Right renal pelvis (tissue), 4 donors: Measurements from ENCODE around the gene FHIT. TPM values are rescaled to one million over a fixed set of nuclear protein-coding genes. Genes with fewer than 3 reads are reported as not detected.

ENCODE experiments used
- DNase-seq, 4 donors: peaks; one replicate each; pipeline ENCODE4 v3.0.0-alpha.2; 2013; ENCODE audit warnings: low read depth in 4 of 4, low spot score in 3 of 4, missing footprints in 1 of 4
- polyA plus RNA-seq, 4 donors: library from polyadenylated mRNA; unstranded; fragments of 120-200 nt; gene quantifications; one replicate each; pipeline ENCODE4 v1.2.1, GENCODE V29; 2013; ENCODE audit not compliant: insufficient read length in 4 of 4

Gene FHIT
- polyA plus RNA-seq, 4 donors: 24.5 to 27.4 (median 26.6) TPM

DNA sequence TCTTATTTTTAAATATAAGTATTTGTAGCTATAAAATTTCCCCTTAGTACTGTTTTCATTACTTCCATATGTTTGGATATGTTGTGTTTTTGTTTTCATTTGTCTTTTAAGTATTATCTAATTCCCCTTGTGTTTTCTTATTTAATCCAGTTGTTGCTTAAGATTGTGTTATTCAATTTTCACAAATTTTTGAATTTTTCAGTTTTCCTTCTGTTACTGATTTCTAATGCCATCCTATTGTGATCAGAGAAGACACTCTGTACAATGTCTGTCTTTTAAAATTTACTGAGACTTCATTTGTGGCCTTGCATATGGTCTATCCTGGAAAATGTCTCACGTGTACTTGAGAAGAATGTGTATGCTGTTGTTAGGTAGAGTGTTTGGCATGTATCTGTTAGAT, 1405.9 kb downstream of the FHIT start:
- DNase-seq: no peak

DNA sequence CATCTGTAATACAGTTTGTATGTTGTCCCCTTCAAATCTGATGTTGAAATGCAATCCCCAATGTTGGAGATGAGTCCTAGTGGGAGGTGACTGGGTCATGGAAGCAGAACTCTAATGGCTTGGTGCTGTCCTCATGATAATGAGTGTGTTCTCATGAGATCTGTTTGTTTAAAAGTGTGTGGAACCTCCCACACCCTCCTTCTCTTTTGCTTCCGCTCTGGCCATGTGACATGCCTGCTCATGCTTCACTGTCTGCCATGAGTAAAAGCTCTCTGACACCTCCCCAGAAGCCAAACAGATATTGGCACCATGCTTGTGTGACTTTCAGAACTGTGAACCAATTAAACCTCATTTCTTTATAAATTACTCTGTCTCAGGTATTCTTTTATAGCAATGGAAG, 1407.4 kb downstream of the FHIT start:
- no peak for DNase-seq

DNA sequence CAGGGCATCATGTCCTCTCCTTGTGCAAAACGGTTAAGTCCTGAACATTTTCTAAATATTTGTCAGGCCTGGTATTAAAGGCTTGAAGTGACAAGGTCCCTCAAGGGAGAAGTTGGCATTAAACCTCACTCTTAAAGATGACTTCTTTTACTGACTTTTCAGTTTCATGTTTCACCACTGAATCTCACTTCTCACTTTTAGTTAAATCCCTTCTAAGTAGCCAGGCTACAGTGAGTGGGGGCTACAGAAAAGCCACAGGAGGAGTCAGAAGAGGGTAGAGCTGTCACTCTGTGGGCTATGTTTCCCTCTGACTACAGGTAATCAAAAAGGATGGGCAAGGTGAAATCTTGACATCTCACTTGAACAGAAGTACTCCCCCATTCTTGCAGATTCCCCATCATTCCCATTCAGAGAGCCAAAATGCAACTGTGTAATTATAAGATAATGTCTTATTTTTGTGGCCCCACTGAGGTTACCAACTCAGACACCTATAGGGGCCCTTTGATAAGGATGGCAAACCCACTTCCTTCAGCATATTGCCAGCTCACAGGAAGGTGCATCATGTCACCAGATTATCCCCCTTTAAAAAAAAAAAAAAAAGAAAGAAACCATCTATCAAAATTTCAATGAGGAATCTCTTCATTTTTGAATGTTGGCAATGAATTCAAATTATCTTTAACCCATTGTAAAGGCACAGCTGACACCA, 1411.3 kb downstream of the FHIT start:
- no peak for DNase-seq

DNA sequence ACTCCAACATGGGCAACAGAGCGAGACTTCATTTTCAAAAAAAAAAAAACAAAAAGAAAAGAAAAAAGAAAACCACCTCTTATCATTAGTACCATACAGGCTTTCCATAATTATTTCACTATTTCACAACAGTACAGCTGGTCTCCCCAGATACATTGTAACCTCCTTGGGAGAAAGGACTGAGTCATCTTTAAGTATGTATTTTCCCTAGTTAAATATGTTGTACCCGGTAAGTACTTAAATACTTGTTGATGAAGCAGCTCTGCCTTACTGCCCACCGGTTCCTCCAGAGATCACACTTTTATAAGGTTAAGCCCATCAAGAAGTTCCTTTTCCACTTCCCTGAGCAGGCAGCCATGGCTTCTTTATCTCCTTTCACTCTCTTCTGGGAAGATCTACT, 1412.0 kb downstream of the FHIT start:
- DNase-seq: no peak

DNA sequence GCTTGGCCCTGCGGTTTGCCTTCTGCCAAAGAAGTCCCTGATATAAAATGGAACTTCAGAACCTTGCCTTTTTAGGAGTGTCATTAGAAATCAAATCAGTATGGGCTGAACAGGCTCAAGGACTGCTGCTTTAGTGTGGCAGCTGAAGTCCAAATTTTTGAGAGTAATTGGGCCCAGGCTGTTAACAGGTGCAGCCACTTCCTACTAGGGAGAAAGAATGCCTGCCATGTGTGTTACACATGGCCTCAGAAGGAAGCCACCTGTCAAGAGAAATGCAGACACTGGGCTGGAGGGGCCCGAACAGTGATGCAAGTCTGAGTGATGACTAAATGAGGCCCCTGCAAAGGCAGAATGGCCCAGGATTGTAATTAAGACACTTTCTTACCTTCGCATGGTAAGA, 1414.7 kb downstream of the FHIT start:
- DNase-seq: no peak

DNA sequence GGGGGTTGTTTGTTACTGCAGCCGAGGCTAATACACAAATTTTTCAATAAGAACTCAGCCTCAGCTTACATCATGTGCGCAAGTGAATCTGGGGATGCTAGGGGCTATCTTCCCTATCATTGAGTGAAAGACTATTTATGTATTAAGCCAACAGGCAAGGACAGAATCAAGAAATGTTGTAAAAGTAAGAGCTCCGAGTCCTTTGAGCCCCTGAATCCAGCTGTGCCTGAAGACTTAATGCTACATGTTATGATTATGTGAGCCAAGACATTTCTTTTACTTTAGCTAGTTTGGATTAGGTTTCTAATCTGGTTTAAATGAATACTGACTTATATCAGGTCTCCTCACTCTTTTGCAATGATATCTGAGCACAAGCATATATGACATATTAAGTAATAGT, 1418.5 kb downstream of the FHIT start:
- DNase-seq: no peak

DNA sequence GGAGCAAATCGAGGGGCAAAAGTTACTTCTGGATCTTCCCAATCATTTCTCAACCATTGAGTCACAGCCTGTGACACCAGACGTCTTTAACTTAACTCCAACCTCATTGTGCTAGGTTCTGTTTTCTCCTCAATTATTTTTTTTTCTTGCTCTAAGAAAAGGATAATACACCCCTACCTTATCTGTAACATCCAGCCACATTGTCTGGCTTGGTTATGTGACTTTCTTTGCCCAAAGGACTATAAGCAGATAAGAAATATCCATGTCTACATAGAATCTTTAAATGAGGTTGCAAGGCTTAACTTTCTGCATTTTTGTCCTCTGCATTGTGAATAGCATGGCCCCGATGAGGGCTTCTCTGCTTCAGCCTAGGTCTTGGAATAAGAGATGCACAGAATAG, 1419.0 kb downstream of the FHIT start:
- DNase-seq: no peak

DNA sequence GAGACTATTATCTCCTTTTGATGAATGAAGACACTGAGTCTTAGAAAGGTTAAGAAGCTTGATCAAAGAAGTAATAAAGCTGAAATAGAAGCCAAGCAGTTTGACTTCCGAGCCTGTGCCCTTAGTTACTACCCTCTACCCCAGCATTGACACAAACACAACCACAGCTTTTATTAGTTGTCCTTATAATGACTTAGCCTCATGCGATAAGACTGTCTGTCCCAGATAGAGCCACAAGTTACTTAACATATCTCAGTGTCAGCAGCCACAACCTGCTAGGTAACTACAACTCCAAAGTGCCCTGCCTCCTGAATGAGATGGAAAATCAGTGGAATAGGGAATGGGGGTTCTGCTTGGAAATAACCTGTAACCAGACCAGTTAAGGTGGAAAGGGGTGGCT, 1419.9 kb downstream of the FHIT start:
- DNase-seq: no peak

DNA sequence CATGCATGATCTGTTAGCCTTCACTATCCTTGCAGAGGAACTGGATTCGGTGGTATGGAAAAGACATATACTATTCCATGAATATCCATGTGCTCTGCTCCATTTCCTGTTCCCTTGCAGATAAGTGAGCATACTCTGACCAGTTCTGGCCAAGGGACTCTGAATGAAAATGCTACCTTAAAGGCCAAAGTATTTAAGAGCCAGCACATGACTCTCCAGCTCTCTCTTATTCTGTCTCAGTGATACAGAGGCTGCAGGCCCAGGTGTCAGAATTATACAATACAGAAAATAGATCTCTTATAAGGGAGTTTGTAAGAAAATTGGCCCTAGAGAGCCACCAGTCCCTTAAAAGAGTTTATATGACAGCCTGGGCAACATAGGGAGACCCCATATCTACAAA, 1421.7 kb downstream of the FHIT start:
- no peak for DNase-seq

DNA sequence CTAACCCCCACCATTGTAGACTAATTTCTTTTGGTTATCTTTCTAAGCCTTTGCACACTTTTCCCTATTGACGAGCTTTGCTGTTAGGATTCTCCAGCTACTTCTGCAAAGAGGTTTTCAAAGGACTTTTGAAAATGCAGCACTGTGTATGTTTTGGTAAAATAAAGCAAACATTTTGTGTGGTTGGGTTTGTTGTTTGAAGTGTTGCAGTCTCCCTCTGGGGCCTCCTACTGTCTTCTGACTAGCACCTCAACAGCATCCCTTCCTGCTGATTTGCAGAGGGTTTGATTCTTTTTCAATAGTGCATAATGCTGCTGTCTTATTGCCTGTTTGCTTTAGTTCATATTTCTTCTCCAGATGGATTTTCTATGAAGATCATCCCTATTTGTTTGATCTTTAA, 1426.4 kb downstream of the FHIT start:
- no peak for DNase-seq

DNA sequence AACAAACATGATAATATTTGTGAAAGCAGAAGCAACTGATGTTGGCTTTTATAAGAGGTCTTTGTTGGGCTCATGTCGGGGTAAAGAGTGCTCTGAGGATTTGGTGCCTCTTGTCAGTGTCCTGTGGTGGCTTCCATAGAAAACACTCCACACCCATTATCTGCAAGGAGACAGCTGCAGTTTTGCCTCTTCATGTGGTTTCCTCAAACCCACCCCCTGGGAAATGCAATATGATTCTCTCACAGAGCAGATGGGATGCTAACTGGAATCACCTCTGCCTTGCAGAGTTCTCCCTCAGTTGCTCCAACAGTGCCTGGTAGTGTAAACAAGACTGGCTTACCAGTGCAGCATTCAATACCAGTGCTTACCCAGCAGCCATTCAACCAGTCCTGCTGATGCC, 1430.0 kb downstream of the FHIT start:
- no peak for DNase-seq

DNA sequence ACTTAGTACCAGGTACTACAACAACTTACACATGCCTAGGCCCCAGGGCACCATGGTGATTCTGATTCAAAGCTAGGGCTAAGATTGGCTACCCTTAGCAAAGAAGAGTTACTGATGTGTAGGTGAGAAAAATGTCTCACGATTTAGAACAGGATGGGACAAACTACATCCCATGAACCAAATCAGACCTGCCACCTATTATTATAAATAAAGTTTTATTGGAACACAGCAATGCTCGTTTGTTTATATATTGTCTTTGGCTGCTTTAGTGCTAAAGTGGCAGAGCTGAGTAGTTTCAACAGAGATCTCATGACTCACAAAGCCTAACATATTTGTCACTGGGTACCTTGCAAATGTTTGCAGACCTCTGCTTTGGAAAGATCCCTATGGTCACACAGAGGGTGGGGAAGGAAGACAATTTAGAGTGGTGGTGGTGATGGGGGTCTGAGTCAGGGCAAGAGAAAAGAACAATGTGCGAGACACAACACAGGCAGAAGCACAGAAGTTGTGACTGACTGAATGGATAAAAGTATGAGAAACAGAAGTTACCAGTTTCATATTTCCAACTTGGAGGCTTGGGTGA, 1430.8 kb downstream of the FHIT start:
- DNase-seq: no peak

DNA sequence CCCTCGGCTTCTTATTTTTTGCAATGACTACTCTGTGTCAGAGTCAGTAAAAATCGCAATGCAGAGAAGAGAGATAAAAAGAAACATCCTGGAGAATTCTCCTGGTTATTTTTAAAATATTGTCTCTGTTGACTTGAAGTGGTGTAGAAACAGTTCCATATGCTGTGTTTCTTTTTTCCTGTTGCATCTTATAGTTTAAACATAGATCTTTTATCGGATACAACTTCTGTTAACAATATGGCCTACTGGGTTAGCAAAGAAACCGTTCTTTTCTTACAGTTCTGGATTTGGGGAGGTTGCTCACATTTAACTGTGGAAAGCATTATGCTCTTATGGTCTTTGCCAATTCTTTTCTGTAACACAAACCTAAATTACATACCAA, 1432.3 kb downstream of the FHIT start:
- no peak for DNase-seq

DNA sequence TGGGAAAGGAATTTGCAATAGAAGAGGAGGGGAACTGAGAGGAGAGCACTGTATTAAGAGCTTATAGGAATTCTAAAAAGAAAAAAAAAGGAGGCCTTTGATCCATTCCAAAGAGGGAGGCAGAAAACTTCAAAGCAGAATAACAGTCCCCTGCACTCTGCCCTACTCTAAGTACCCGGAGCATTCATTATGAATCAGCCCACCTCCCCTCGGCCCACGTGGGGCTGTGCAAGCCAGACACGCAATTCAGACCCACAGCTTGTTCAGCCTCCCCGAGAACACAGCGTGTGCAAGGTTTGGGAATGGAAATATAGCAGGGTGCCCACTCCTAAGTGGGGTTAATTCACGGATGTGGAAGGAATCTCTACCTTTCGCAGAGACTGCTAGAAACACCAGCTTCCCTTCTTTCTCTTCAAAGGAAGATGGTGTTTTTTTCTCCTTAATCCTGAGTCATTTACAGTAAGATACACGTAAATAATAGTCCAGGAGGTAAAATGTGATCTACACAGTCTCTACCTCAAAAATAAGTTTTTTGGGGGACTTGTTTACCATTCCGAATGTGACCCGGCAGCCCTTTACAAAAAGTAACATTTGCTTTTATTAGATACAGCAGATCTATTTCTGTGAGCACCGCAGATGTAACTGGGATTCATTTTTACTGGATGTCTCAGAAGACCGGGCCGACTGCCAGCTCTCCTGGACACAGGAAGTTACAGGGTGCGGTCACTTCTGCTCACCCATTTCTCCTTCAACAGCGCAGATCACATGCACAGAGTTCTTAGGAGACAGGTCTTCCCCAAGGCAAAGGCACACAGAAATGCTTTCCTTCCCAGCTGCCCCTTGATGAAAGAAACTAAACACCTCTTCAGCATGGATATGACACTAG, 1433.0 kb downstream of the FHIT start:
- DNase-seq: no peak

DNA sequence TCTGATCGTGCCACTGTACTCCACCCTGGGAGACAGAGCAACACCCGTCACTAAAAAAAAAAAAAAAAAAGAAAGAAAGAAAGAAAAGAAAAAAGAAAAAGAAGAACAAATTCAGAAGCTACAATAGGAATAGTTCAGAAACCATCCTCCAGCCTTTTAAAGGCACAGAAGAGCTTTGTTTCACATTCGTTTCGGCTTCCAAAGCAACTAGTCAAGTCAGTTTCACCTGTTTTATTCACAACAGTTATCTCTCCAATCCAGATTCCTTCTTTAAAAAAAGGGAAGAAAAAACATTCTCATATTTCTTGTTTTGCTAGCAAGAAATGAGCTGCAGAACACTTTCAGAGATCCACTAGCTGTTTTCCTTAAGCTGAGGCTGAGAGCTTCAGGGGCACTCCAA, 1433.7 kb downstream of the FHIT start:
- DNase-seq: no peak

DNA sequence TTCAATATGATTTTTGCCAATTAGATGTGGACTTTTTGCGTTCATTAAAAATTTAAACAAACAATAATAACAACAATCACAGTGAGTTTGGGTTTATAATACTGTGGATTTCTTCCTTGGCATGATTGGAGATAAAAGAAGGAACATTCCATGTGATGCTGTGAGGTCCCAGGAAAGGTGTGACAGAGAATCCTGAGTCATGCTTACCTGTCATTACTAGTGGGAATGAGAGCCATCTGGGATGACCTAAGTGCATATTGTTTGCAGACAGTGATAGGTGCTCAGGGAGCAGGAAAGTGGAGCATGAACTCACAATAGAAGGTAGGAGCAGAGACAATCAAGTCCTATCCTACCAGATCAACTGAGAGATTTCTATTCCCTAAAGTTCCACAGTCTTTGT, 1434.9 kb downstream of the FHIT start:
- DNase-seq: no peak

DNA sequence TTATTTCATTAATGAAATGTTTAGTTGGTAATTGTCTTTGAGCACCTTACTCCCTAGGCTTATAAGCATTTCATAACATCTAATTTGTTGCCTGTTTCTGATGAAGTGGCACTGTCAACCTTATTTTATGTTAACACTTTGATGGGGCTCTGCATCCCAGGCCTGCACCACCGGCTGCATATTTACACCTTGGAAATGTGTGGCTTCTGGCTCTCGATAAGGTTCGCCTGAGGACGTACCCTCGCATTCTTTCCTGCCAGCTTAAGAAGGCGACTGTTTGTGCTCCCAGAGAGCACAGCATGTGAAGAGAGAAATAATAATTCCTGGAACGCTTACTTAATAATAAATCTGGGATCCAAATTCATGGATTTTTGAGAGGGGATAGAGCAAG, 1438.1 kb downstream of the FHIT start:
- no peak for DNase-seq

DNA sequence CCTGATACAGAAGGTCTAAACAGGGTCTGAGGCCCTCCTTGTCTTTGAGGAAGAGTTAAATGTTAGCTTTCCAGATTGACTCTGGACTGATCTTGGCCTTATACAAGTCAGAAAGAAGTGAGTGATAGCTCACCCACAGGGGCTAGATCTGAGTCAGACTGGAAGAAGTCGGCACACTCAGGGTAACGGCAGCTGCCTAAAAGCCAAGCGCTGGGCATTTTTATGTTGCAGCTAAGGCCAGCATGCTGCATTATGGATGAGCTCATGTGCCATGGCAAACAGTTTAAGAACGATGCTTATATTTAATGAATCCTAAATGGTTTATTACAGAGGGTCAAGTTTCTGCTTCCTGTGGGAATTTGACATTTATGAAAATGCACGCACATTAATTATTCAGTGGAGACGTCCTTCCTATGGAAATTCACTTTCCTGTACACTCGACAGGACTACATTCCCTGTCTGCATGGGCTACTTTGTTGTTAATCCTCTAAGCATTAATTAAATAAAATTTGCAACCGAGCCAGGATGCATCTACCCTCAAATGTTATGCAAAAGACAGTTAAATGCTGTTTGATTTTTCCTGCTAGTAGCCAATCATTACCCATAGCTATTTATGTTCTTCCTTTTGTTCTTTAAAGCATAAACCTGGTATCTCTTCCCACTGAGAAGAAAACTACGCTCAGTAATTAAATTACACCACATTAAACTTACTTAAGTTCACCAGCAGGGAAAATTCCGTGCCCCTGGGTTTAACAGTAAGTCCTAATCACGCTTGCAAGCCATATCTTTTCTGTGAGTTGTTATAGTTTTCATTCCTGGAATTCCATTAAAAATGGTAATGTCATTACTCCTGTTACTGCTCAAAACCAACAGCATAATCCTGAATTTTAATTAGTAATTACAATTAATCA, 1438.8 kb downstream of the FHIT start:
- no peak for DNase-seq

DNA sequence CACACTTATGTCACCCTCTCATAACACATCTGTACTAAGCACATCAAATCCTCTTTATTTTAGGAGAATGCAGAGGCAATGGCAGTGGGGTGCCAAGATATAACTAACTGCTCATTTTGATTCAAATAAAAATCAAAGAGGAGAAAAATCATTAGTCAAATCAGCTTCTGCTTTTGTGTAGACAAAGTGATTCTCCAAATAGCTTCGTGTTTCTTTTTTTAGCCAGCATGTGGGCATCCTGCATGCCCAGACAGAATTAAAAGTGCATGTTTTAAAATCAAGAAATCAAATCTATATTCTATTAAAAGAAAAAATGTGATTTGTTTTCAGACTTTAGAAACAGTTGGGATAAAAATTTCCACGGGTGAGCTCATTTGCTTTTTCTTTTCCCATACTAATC, 1440.1 kb downstream of the FHIT start:
- no peak for DNase-seq

DNA sequence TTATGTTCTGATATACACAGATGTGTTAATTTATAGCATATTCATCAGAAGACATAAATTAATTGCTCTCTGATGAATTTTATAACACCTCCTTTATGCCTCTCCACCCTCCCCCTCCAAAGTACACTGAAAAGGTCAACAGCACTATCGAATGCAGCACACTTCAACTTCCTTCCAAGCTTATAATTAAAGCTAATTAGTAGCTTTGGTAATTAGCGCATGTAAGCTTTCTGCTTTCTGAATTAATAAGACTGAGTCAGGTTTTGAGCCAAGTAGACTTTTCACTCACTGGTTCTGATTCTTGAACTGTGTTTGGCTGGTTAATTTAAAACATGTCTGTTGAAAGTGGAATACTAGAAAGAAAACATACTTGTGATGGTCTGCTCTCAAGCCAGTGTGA, 1440.6 kb downstream of the FHIT start:
- no peak for DNase-seq
